Ovary (tissue), 9 donors: Measurements from ENCODE around the gene LRIG3. TPM values are rescaled to one million over a fixed set of nuclear protein-coding genes. Genes with fewer than 3 reads are reported as not detected.

ENCODE experiments used
- DNase-seq, 5 donors: peaks; one replicate each; pipeline ENCODE4 v3.0.0-alpha.2; 2019 to 2020
- H3K27ac ChIP-seq, 2 donors: fragments of 200-600 bp; one replicate each; pipeline versions ENCODE4 v1.5.1 to v1.8.0; 2019 to 2022
- H3K27me3 ChIP-seq: fragments of 200-600 bp; one replicate; pipeline ENCODE4 v1.8.0; 2022
- H3K36me3 ChIP-seq: fragments of 200-600 bp; sonication (generic); one replicate; pipeline ENCODE4 v1.5.1; 2019
- H3K4me1 ChIP-seq: one replicate; pipeline ENCODE4 v1.8.1; 2013; ENCODE audit warnings: mild to moderate bottlenecking, moderate library complexity; ENCODE audit not compliant: insufficient read depth
- H3K4me3 ChIP-seq: fragments of 200-600 bp; sonication (generic); one replicate; pipeline ENCODE4 v1.5.1; 2017
- H3K9me3 ChIP-seq, 2 donors: fragments of 200-600 bp in 1 of 2; sonication (generic) in 1 of 2; one replicate each; pipeline versions ENCODE4 v1.5.1 to v1.8.1; 2013 to 2019; ENCODE audit warnings: mild to moderate bottlenecking in 1 of 2, moderate library complexity in 1 of 2
- CTCF ChIP-seq, 3 donors: fragments of 450-650 bp in 2 of 3; fragments of 200-600 bp in 1 of 3; IDR thresholded peaks; one replicate each; pipeline versions ENCODE4 v1.5.1 to v1.8.0; 2016 to 2022; ENCODE audit warnings: antibody characterized with exemption in 3 of 3, mild to moderate bottlenecking in 1 of 3
- EP300 ChIP-seq: sonication (generic); formaldehyde crosslinking; IDR thresholded peaks from one replicate; pipeline ENCODE4 v1.6.1; 2017; ENCODE audit warnings: antibody characterized with exemption
- POLR2A ChIP-seq: fragments of 450-650 bp; IDR thresholded peaks from one replicate; pipeline ENCODE4 v1.6.1; 2017; ENCODE audit warnings: antibody characterized with exemption, mild to moderate bottlenecking, moderate library complexity
- WGBS, 3 donors: extraction: QIAGEN DNeasy Blood & Tissue Kit in 1 of 3; methylation state at CpG; one replicate each; pipeline versions ENCODE4 v1.1.5 to v1.1.7; 2013 to 2017; 5-methylcytosine and 5-hydroxymethylcytosine counted together
- intact Hi-C, 4 donors: fragments of 100-400 bp; cut with DNase I; formaldehyde crosslinking; loops; one replicate each; pipeline versions ENCODE4 v1.11.0 to v1.15.1; 2022 to 2023
- polyA plus RNA-seq, 2 donors: library from polyadenylated mRNA; stranded (reverse); fragments of 200-250 nt in 1 of 2; fragments of 350-450 nt in 1 of 2; fragmentation: Illumina TruSeq in 1 of 2; extraction: RNeasy Lipid Tissue Mini Kit (QIAGEN cat#74804) in 1 of 2; gene quantifications; one replicate each; pipeline ENCODE4 v1.2.3, GENCODE V29; 2013 to 2014
- total RNA-seq, 7 donors: library from RNA; depleted of rRNA in 2 of 7; stranded (reverse); fragments of >200 nt in 2 of 7; fragmentation: NEBNext Ultra II Directional in 3 of 7; extraction: Animal tissue kit (Norgen Biotek cat#: 25700) in 3 of 7; gene quantifications; one replicate each; pipeline versions ENCODE4 v1.1.0 to v1.2.4, GENCODE V29; 2016 to 2023
- donor health status: DM: no; HTN: no; CAD: no; lungs with moderate emphysema.
- donor health status: DM: no; HTN: no; CAD: no.
- donor health status: Bipolar disorder and iron deficiency.
- donor health status: DM: yes; HTN: yes; CAD: no.
- donor health status: DM: no; HTN: no; CAD: no.
- donor health status: DM: yes; HTN: yes; CAD: no.

LRIG3 gene
- total and polyA plus RNA-seq, 9 donors: 23.4 to 59.4 (median 27.9) TPM

GRCh38 chr12:58965568-58965967 lies 45.3 kb upstream of the LRIG3 start:
- H3K4me3 ChIP-seq: no peak overlapping the region
- H3K36me3 ChIP-seq: no peaks in the 10 kb centered on the region
- H3K4me1 ChIP-seq: no peaks in the 10 kb centered on the region
- H3K27ac ChIP-seq: no peak overlapping the region
- H3K9me3 ChIP-seq: no peaks in the 10 kb centered on the region
- 88 to 96% (median 94%) methylated on average over 3 of the region's 3 CpGs for WGBS, 3 donors
- DNase-seq: no peak
- intact Hi-C loops: no loop called here
- TF ChIP-seq EP300: no peak
- no peak for TF ChIP-seq POLR2A
- TF ChIP-seq CTCF (IDR thresholded peaks at IDR 0.05): no peak
- H3K27me3 ChIP-seq: no peaks in the 10 kb centered on the region

GRCh38 chr12:58963844-58964243 lies 43.5 kb upstream of the LRIG3 start:
- Histone ChIP-seq H3K4me1 (no peaks in the 10 kb centered on the region), H3K27me3 (no peaks in the 10 kb centered on the region), H3K9me3 (no peaks in the 10 kb centered on the region), H3K36me3 (no peaks in the 10 kb centered on the region), H3K4me3 (no peak overlapping the region), H3K27ac (no peak overlapping the region)
- intact Hi-C loops: no loop called here
- WGBS, 3 donors: 88 to 97% (median 95%) methylated on average over 1 of the region's 1 CpG
- no peak for DNase-seq
- TF ChIP-seq EP300 (no peak), POLR2A (no peak), CTCF (IDR thresholded peaks at IDR 0.05) (no peak)

GRCh38 chr12:58961906-58962305 lies 41.6 kb upstream of the LRIG3 start:
- intact Hi-C loops: no loop called here
- no peak for DNase-seq
- Histone ChIP-seq H3K4me3 (no peak overlapping the region), H3K36me3 (no peaks in the 10 kb centered on the region), H3K4me1 (no peaks in the 10 kb centered on the region), H3K9me3 (no peaks in the 10 kb centered on the region), H3K27ac (no peak overlapping the region), H3K27me3 (no peaks in the 10 kb centered on the region)
- WGBS, 3 donors: 72 to 76% (median 75%) methylated on average over 4 of the region's 4 CpGs
- TF ChIP-seq CTCF (IDR thresholded peaks at IDR 0.05) (no peak), POLR2A (no peak), EP300 (no peak)

- H3K36me3 ChIP-seq: no peaks in the 10 kb centered on the region
- H3K4me1 ChIP-seq: no peaks in the 10 kb centered on the region
- no peaks in the 10 kb centered on the region for H3K27me3 ChIP-seq
- H3K9me3 ChIP-seq: no peaks in the 10 kb centered on the region
- intact Hi-C loops: no loop called here
- 70 to 79% (median 71%) methylated on average over 3 of the region's 3 CpGs for WGBS, 3 donors
- no peak for DNase-seq
- no peak overlapping the region for H3K27ac ChIP-seq
- H3K4me3 ChIP-seq: no peak overlapping the region
- TF ChIP-seq CTCF (IDR thresholded peaks at IDR 0.05) (no peak), POLR2A (no peak), EP300 (no peak)
Observed at GRCh38 chr12:58961166-58961565, 40.9 kb upstream of the LRIG3 start.
